ENCODE results near the gene REL.
"Not testable (repeated sequence)": the region's sequence is repeated elsewhere in the genome, so short reads cannot be mapped to it uniquely, and the experiment has no call there.

DNA sequence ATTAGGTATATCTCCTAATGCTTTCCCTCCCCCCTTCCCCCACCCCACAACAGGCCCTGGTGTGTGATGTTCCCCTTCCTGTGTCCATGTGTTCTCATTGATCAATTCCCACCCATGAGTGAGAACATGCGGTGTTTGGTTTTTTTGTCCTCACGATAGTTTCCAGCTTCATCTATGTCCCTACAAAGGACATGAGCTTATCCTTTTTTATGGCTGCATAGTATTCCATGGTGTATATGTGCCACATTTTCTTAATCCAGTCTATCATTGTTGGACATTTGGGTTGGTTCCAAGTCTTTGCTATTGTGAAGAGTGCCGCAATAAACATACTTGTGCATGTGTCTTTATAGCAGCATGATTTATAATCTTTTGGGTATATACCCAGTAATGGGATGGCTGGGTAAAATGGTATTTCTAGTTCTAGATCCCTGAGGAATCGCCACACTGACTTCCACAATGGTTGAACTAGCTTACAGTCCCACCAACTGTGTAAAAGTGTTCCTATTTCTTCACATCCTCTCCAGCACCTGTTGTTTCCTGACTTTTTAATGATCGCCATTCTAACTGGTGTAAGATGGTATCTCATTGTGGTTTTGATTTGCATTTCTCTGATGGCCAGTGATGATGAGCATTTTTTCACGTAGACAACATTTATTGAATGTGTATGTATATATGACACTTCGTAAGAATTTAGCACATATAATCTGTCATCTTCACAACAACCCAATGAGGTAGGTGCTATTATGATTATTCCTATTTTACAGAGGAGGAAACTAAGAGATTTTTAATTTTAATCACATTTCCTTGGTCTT lies 8.4 kb downstream of the REL start:
- not testable (repeated sequence) for TF ChIP-seq POLR2AphosphoS5 (IDR thresholded peaks at IDR 0.05; ENCODE audit: low read depth, low read length); SIN3A (IDR thresholded peaks at IDR 0.05; ENCODE audit: borderline replicate concordance, insufficient read depth, low read depth, low read length); TCF7L2 (IDR thresholded peaks at IDR 0.05; ENCODE audit: low read depth, low read length)
- TF ChIP-seq, protein P1, sequence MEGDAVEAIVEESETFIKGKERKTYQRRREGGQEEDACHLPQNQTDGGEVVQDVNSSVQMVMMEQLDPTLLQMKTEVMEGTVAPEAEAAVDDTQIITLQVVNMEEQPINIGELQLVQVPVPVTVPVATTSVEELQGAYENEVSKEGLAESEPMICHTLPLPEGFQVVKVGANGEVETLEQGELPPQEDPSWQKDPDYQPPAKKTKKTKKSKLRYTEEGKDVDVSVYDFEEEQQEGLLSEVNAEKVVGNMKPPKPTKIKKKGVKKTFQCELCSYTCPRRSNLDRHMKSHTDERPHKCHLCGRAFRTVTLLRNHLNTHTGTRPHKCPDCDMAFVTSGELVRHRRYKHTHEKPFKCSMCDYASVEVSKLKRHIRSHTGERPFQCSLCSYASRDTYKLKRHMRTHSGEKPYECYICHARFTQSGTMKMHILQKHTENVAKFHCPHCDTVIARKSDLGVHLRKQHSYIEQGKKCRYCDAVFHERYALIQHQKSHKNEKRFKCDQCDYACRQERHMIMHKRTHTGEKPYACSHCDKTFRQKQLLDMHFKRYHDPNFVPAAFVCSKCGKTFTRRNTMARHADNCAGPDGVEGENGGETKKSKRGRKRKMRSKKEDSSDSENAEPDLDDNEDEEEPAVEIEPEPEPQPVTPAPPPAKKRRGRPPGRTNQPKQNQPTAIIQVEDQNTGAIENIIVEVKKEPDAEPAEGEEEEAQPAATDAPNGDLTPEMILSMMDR (IDR thresholded peaks at IDR 0.05) = not testable (repeated sequence)
- TF ChIP-seq, protein P2, sequence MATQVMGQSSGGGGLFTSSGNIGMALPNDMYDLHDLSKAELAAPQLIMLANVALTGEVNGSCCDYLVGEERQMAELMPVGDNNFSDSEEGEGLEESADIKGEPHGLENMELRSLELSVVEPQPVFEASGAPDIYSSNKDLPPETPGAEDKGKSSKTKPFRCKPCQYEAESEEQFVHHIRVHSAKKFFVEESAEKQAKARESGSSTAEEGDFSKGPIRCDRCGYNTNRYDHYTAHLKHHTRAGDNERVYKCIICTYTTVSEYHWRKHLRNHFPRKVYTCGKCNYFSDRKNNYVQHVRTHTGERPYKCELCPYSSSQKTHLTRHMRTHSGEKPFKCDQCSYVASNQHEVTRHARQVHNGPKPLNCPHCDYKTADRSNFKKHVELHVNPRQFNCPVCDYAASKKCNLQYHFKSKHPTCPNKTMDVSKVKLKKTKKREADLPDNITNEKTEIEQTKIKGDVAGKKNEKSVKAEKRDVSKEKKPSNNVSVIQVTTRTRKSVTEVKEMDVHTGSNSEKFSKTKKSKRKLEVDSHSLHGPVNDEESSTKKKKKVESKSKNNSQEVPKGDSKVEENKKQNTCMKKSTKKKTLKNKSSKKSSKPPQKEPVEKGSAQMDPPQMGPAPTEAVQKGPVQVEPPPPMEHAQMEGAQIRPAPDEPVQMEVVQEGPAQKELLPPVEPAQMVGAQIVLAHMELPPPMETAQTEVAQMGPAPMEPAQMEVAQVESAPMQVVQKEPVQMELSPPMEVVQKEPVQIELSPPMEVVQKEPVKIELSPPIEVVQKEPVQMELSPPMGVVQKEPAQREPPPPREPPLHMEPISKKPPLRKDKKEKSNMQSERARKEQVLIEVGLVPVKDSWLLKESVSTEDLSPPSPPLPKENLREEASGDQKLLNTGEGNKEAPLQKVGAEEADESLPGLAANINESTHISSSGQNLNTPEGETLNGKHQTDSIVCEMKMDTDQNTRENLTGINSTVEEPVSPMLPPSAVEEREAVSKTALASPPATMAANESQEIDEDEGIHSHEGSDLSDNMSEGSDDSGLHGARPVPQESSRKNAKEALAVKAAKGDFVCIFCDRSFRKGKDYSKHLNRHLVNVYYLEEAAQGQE (IDR thresholded peaks at IDR 0.05; ENCODE audit: insufficient read depth in 1 of 2, low read depth in 2 of 2, low read length in 1 of 2) = not testable (repeated sequence)
